OCI-LY7 (cell line): ENCODE measurements around the gene TMEM19. TPM values are rescaled to one million over a fixed set of nuclear protein-coding genes. Genes with fewer than 3 reads are reported as not detected.

Experiments
- BruUV-seq: library from RNA; stranded (reverse); fragments of 400-500 nt; replicated peaks from 2 replicates; lab custom pipeline; 2021; lab: Mats Ljungman, UMichigan
- CTCF ChIA-PET: fragments of 300-600 bp; sonication (Branson Sonifier 250); formaldehyde crosslinking; loops from one replicate; lab custom pipeline; 2022; ENCODE audit warnings: antibody characterized with exemption; ENCODE audit not compliant: unreplicated experiment; lab: Charles Lee
- POLR2A ChIA-PET: fragments of 300-600 bp; sonication (Branson Sonifier 250); formaldehyde crosslinking; loops from one replicate; lab custom pipeline; 2022; ENCODE audit warnings: antibody characterized with exemption; lab: Charles Lee
- DNase-seq: peaks from one replicate; pipeline ENCODE4 v3.0.0-alpha.2; 2015; ENCODE audit warnings: low spot score
- H2AFZ ChIP-seq: fragments of 200-600 bp; sonication (generic), shearing (Covaris generic); 2 replicates; pipeline ENCODE4 v1.6.1; 2014; ENCODE audit warnings: mild to moderate bottlenecking, antibody characterized with exemption, low read length, moderate library complexity
- H3K27ac ChIP-seq: fragments of 200-600 bp; sonication (generic); 2 replicates; pipeline ENCODE4 v1.5.1; 2014; ENCODE audit warnings: mixed run types, low read depth, mild to moderate bottlenecking, moderate library complexity, low read length, inconsistent platforms; ENCODE audit not compliant: poor library complexity, severe bottlenecking
- H3K36me3 ChIP-seq: fragments of 200-600 bp; sonication (generic); 2 replicates; pipeline ENCODE4 v1.6.1; 2014; ENCODE audit warnings: mild to moderate bottlenecking, antibody characterized with exemption, low read length, moderate library complexity, mixed read lengths; ENCODE audit not compliant: insufficient read depth
- H3K4me1 ChIP-seq: fragments of 200-600 bp; sonication (generic); 2 replicates; pipeline ENCODE4 v1.5.1; 2014; ENCODE audit warnings: mild to moderate bottlenecking, low read length; ENCODE audit not compliant: insufficient read depth, poor library complexity, severe bottlenecking
- H3K4me2 ChIP-seq: fragments of 200-600 bp; sonication (generic); 2 replicates; pipeline ENCODE4 v1.6.1; 2014; ENCODE audit warnings: mild to moderate bottlenecking, low read length
- H3K4me3 ChIP-seq: fragments of 200-600 bp; sonication (generic); 2 replicates; pipeline ENCODE4 v1.5.1; 2014; ENCODE audit warnings: mild to moderate bottlenecking, low read depth, low read length; ENCODE audit not compliant: poor library complexity, severe bottlenecking
- H3K79me2 ChIP-seq: fragments of 200-600 bp; sonication (generic); 2 replicates; pipeline ENCODE4 v1.6.1; 2016; ENCODE audit warnings: low read depth, mild to moderate bottlenecking, low read length, moderate library complexity, mixed read lengths; ENCODE audit not compliant: insufficient read depth
- H3K9me2 ChIP-seq: fragments of 200-600 bp; sonication (generic); 2 replicates; pipeline ENCODE4 v1.6.1; 2016; ENCODE audit warnings: mild to moderate bottlenecking, low read length, mixed read lengths; ENCODE audit not compliant: insufficient read depth
- H3K9me3 ChIP-seq: fragments of 200-600 bp; sonication (generic); 2 replicates; pipeline ENCODE4 v1.6.1; 2014; ENCODE audit warnings: mild to moderate bottlenecking, mixed run types, low read length, mixed read lengths
- H4K20me1 ChIP-seq: fragments of 200-600 bp; sonication (generic); 2 replicates; pipeline ENCODE4 v1.6.1; 2014; ENCODE audit warnings: mild to moderate bottlenecking, antibody characterized with exemption, low read length, moderate library complexity, mixed read lengths; ENCODE audit not compliant: insufficient read depth
- CTCF ChIP-seq: fragments of 200-600 bp; sonication (generic); conservative IDR thresholded peaks from 2 replicates; pipeline ENCODE4 v1.5.1; 2014; ENCODE audit warnings: mild to moderate bottlenecking, antibody characterized with exemption, low read length, moderate library complexity, mixed read lengths
- EZH2phosphoT487 ChIP-seq: fragments of 200-600 bp; sonication (generic); IDR thresholded peaks from 2 replicates; pipeline ENCODE4 v1.6.1; 2018; ENCODE audit warnings: low read depth, borderline replicate concordance, mild to moderate bottlenecking, mixed run types, antibody characterized with exemption, low read length, moderate library complexity, mixed read lengths
- intact Hi-C: fragments of 100-400 bp; cut with micrococcal nuclease; formaldehyde crosslinking; loops from one replicate; pipeline ENCODE4 v1.10.0; 2022; ENCODE audit not compliant: unreplicated experiment
- total RNA-seq, 2 experiments: library from RNA; depleted of rRNA in 1 of 2; stranded (reverse); fragments of >200 nt in 1 of 2; shearing (Covaris generic) in 1 of 2; gene quantifications; 2 replicates each; pipeline ENCODE4 v1.2.3, GENCODE V29; 2014 to 2022

The TMEM19 gene
- total RNA-seq, 2 experiments from 2014 or later, result 38.3 to 40.4 TPM

DNA sequence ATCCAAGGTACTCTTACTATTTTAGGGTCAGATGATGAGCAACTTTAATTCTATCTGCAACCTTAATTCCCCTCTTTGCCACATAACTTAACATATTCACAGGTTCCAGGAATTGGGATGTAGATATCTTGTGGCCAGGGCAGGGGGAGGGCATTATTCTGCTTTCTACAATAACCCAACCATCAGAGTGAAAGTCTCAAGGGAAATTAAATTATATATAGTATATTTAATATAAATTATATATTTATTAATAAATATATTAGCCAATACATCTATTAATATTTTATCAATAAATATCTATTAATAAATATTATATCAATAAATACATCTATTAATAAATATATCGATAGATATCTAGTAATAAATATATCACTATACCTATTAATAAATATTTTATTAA lies 57.1 kb downstream of the TMEM19 start:
- no peak overlapping the region for H2AFZ ChIP-seq
- DNase-seq, result no peak
- H3K9me3 ChIP-seq, result no peaks in the 10 kb centered on the region
- H3K4me3 ChIP-seq, result no peak overlapping the region
- H4K20me1 ChIP-seq, result no peaks in the 10 kb centered on the region
- H3K36me3 ChIP-seq, result no peaks in the 10 kb centered on the region
- no peak overlapping the region for H3K27ac ChIP-seq
- H3K4me1 ChIP-seq, result peaks cover 5% of the 10 kb centered on the region
- CTCF ChIA-PET, result no interaction called here
- H3K4me2 ChIP-seq, result no peak overlapping the region
- intact Hi-C loops, result no loop called here
- no peaks in the 10 kb centered on the region for H3K79me2 ChIP-seq
- no peaks in the 10 kb centered on the region for H3K9me2 ChIP-seq
- POLR2A ChIA-PET, result interaction anchor here (0.6 to 1.0 kb wide), 3 partner anchors 57 to 117 kb away, joined by 3 to 4 read pairs (median 3); partner anchors contain the start of genes THAP2, TMEM19 and ZFC3H1
- no peak for TF ChIP-seq EZH2phosphoT487
- TF ChIP-seq CTCF, result no peak
- BruUV-seq, result no TSS peak

DNA sequence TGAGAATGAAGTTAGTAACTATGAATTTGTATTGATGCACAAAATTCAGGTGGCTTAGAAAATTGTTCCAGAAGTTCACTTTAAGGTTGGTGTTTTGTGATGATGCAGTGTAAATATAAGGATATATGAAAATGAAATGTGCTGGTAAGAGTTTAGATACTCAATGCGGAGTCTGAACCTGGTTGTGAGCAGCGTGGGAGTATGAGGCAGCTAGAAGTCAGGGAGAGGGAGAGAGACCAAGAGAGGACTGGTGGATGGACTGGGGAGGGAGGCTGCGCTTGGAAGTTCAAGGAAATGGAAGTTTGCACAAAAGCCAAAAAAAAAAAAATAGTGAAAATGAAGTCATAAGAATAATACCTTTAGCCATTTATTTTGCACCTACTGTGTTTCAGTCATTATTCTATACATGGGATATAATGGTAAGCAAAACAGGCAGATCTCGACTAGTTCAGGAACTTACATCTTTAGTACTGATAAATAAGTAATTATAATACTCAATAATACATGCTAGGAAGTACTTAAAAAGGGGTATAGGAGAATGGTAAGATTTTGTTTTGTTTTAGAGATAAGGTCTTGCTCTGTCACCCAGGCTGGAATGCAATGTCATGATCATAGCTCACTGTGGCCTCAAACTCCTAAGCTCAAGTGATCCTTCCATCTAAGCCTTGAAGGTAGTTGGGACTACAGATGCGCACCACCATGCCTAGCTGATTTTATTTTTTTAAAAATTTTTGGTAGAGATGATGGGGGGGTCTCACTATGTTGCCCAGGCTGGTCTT lies 58.8 kb downstream of the TMEM19 start:
- H4K20me1 ChIP-seq, result no peaks in the 10 kb centered on the region
- peaks cover 5% of the 10 kb centered on the region for H3K4me1 ChIP-seq
- H3K9me3 ChIP-seq, result no peaks in the 10 kb centered on the region
- ChIA-PET CTCF (no interaction called here), POLR2A (interaction anchor here (0.6 to 6.2 kb wide), 5 partner anchors 9 to 89 kb away, joined by 3 to 57 read pairs (median 3); partner anchors contain the start of gene TMEM19)
- H3K27ac ChIP-seq, result no peak overlapping the region
- no peaks in the 10 kb centered on the region for H3K36me3 ChIP-seq
- TF ChIP-seq CTCF, result no peak
- no peak for TF ChIP-seq EZH2phosphoT487
- intact Hi-C loops, result loop anchor here (5.0 kb wide), 1 partner anchor 192 kb away; no protein-coding TSS in a partner anchor
- no TSS peak for BruUV-seq
- DNase-seq, result no peak
- no peak overlapping the region for H2AFZ ChIP-seq
- no peak overlapping the region for H3K4me2 ChIP-seq
- no peaks in the 10 kb centered on the region for H3K9me2 ChIP-seq
- no peak overlapping the region for H3K4me3 ChIP-seq
- no peaks in the 10 kb centered on the region for H3K79me2 ChIP-seq
